K562 (cell line): Measurements from ENCODE around the gene TRAF7. TPM values are rescaled to one million over a fixed set of nuclear protein-coding genes. Genes with fewer than 3 reads are reported as not detected.
A peak's percentile ranks its signal among the peaks of the same experiment; 100 is the strongest.

Source experiments
- ARID2 ChIP-seq: fragments of 450-650 bp; IDR thresholded peaks from 2 replicates; pipeline ENCODE4 v1.6.1; 2017; ENCODE audit warnings: antibody characterized with exemption, mild to moderate bottlenecking
- DIDO1 ChIP-seq: fragments of 450-650 bp; IDR thresholded peaks from 2 replicates; pipeline ENCODE4 v1.6.1; 2016; ENCODE audit warnings: low read depth, missing biosample characterization, missing genetic modification characterization
- E2F5 ChIP-seq: sonication (generic); formaldehyde crosslinking; IDR thresholded peaks from 2 replicates; pipeline ENCODE4 v1.8.0; 2022; ENCODE audit warnings: mild to moderate bottlenecking, missing genetic modification reagents
- EZH2 ChIP-seq: IDR thresholded peaks from 2 replicates; pipeline ENCODE4 v1.6.1; 2012; ENCODE audit warnings: low read depth, mild to moderate bottlenecking, inconsistent platforms, low read length, borderline replicate concordance
- FOXJ3 ChIP-seq: sonication (generic); formaldehyde crosslinking; IDR thresholded peaks from 2 replicates; pipeline ENCODE4 v1.4.0; 2020; ENCODE audit warnings: mild to moderate bottlenecking, missing genetic modification reagents
- KLF13 ChIP-seq: fragments of 450-650 bp; IDR thresholded peaks from 2 replicates; pipeline ENCODE4 v1.6.1; 2016; ENCODE audit warnings: missing genetic modification characterization, low read depth, mild to moderate bottlenecking, missing compliant biosample characterization, moderate library complexity, borderline replicate concordance
- NFXL1 ChIP-seq: fragments of 450-650 bp; formaldehyde crosslinking; IDR thresholded peaks from 2 replicates; pipeline ENCODE4 v1.4.0; 2021; ENCODE audit warnings: mild to moderate bottlenecking
- RB1 ChIP-seq: fragments of 450-650 bp; IDR thresholded peaks from 2 replicates; pipeline ENCODE4 v1.6.1; 2017; ENCODE audit warnings: low read depth, mild to moderate bottlenecking
- RFX5 ChIP-seq: IDR thresholded peaks from 2 replicates; pipeline ENCODE4 v1.6.1; 2011; ENCODE audit warnings: low read depth, mild to moderate bottlenecking, improper control_type of control experiment, low read length
- SIRT6 ChIP-seq: IDR thresholded peaks from one replicate; pipeline ENCODE4 v1.6.1; 2012; ENCODE audit warnings: low read depth, mild to moderate bottlenecking, control low read depth, inconsistent platforms, low read length, moderate library complexity
- SMARCA4 ChIP-seq: fragments of 450-650 bp; IDR thresholded peaks from 2 replicates; pipeline ENCODE4 v1.6.1; 2016
- SMC3 ChIP-seq: conservative IDR thresholded peaks from 2 replicates; pipeline ENCODE4 v1.6.1; 2011; ENCODE audit warnings: low read depth, low read length, improper control_type of control experiment; ENCODE audit not compliant: insufficient read depth
- SPI1 ChIP-seq: IDR thresholded peaks from 2 replicates; pipeline ENCODE4 v1.6.1; 2011; ENCODE audit warnings: low read depth, low read length, control low read depth, borderline replicate concordance
- XRCC5 ChIP-seq: fragments of 200-400 bp; formaldehyde crosslinking; IDR thresholded peaks from 2 replicates; pipeline ENCODE4 v1.6.1; 2017; ENCODE audit warnings: low read depth, mild to moderate bottlenecking, low read length
- ZKSCAN1 ChIP-seq: fragments of 150-350 bp; IDR thresholded peaks from 2 replicates; pipeline ENCODE4 v1.6.1; 2016; ENCODE audit warnings: low read depth, low read length
- ZNF12 ChIP-seq: sonication (generic); formaldehyde crosslinking; IDR thresholded peaks from 2 replicates; pipeline ENCODE4 v1.4.0; 2020; ENCODE audit warnings: mild to moderate bottlenecking, missing genetic modification reagents
- ZNF133 ChIP-seq: fragments of 250-450 bp; sonication (Bioruptor Pico); IDR thresholded peaks from 2 replicates; pipeline ENCODE4 v1.4.0; 2020; ENCODE audit warnings: mild to moderate bottlenecking
- ZNF212 ChIP-seq: fragments of 450-650 bp; formaldehyde crosslinking; IDR thresholded peaks from 2 replicates; pipeline ENCODE4 v1.4.0; 2020; ENCODE audit warnings: mild to moderate bottlenecking
- ZNF316 ChIP-seq: fragments of 450-650 bp; IDR thresholded peaks from 2 replicates; pipeline ENCODE4 v1.6.1; 2016
- ZNF398 ChIP-seq: fragments of 250-450 bp; sonication (Bioruptor Pico); IDR thresholded peaks from 2 replicates; pipeline ENCODE4 v1.8.0; 2021; ENCODE audit warnings: moderate library complexity, mild to moderate bottlenecking, inconsistent platforms
- ZNF551 ChIP-seq: fragments of 250-450 bp; sonication (Bioruptor Pico); IDR thresholded peaks from 2 replicates; pipeline ENCODE4 v1.5.0; 2021; ENCODE audit warnings: mild to moderate bottlenecking, moderate library complexity
- ZNF586 ChIP-seq: fragments of 450-650 bp; formaldehyde crosslinking; conservative IDR thresholded peaks from 2 replicates; pipeline ENCODE4 v1.4.0; 2020; ENCODE audit warnings: mild to moderate bottlenecking, moderate library complexity
- ZNF695 ChIP-seq: fragments of 450-650 bp; formaldehyde crosslinking; IDR thresholded peaks from 2 replicates; pipeline ENCODE4 v1.4.0; 2020; ENCODE audit warnings: mild to moderate bottlenecking, moderate library complexity
- ZNF707 ChIP-seq: fragments of 250-450 bp; sonication (Bioruptor Pico); conservative IDR thresholded peaks from 2 replicates; pipeline ENCODE4 v1.8.0; 2022; ENCODE audit warnings: inconsistent platforms, mild to moderate bottlenecking, moderate library complexity
- ZNF740 ChIP-seq, 3 experiments: fragments of 200-800 bp in 1 of 3; sonication (Bioruptor generic) in 1 of 3; sonication (generic) in 1 of 3; formaldehyde crosslinking in 1 of 3; IDR thresholded peaks; 2 replicates each; pipeline versions ENCODE4 v1.6.1 to v1.8.0; 2016 to 2022; ENCODE audit warnings: mild to moderate bottlenecking in 2 of 3, missing compliant biosample characterization in 2 of 3, missing genetic modification characterization in 2 of 3, missing genetic modification reagents in 1 of 3
- polyA plus RNA-seq, 8 experiments: library from polyadenylated mRNA; depleted of rRNA in 4 of 8; stranded (reverse) in 5 of 8; unstranded in 3 of 8; fragments of >200 nt; fragmentation: Nextera tagmentation in 2 of 8; fragmentation: Illumina TruSeq in 1 of 8; extraction: Ambion mirVana in 2 of 8; extraction: Trizol in 1 of 8; gene quantifications; 2 replicates each; pipeline versions ENCODE4 v1.2.1 to v1.2.3, GENCODE V29; 2011 to 2014; ENCODE audit warnings: inconsistent platforms in 1 of 8, missing spikeins in 1 of 8
- total RNA-seq, 7 experiments: library from RNA; depleted of rRNA in 6 of 7; stranded (reverse); fragments of >200 nt in 6 of 7; fragmentation: Illumina TruSeq in 2 of 7; extraction: Trizol in 2 of 7; gene quantifications; 2 replicates each; pipeline versions ENCODE4 v1.2.1 to v1.2.3, GENCODE V29; 2011 to 2021; ENCODE audit warnings: low replicate concordance in 1 of 7

The TRAF7 gene
- total and polyA plus RNA-seq, 9 of the 15 experiments (the other 6 are each of a cell fraction or from before 2014, with no cell fraction given) = 1.1 to 113 (median 41.6) TPM

GRCh38 chr16:2223221-2223941 lies 67.8 kb downstream of the TRAF7 start, which contains the start of gene E4F1 (continued):
- TF ChIP-seq FOXJ3 (CRISPR knock-in tag) (no peak), SIRT6 (no peak), RFX5 (no peak), ARID2 (no peak), E2F5 (CRISPR knock-in tag) (no peak), DIDO1 (tag) (no peak), ZNF740 (CRISPR knock-in tag; IDR thresholded peaks at IDR 0.05) (0 out of 2 replicates have a peak, but pooled peaks have one; percentile 40), ZNF740 (tag; IDR thresholded peaks at IDR 0.05) (no peak), XRCC5 (no peak), NFXL1 (CRISPR knock-in tag) (no peak), SMARCA4 (no peak), SPI1 (no peak), ZNF316 (no peak), ZNF551 (CRISPR knock-in tag) (no peak), ZKSCAN1 (no peak), ZNF133 (CRISPR knock-in tag) (no peak), ZNF12 (CRISPR knock-in tag) (peak; percentile 40; the same call in 1 of the 2 replicates), SMC3 (no peak), RB1 (peak; percentile 91), ZNF212 (CRISPR knock-in tag) (no peak), ZNF695 (no peak), EZH2 (no peak), ZNF707 (CRISPR knock-in tag) (no peak), ZNF586 (CRISPR knock-in tag) (no peak), ZNF398 (CRISPR knock-in tag) (no peak), KLF13 (tag) (no peak; the same call in 1 of the 2 replicates)
